Hepatocyte (in vitro differentiated cells): Measurements from ENCODE around the gene AKR1B1. TPM values are rescaled to one million over a fixed set of nuclear protein-coding genes. Genes with fewer than 3 reads are reported as not detected.
A peak's percentile ranks its signal among the peaks of the same experiment; 100 is the strongest.

Experiments
- DNase-seq: peaks from one replicate; pipeline ENCODE4 v3.0.0-alpha.2; 2016; ENCODE audit warnings: low spot score
- H2AFZ ChIP-seq: fragments of 200-600 bp; sonication (generic); 2 replicates; pipeline ENCODE4 v1.6.0; 2016; ENCODE audit warnings: antibody characterized with exemption, mild to moderate bottlenecking
- H3K27ac ChIP-seq: fragments of 200-600 bp; sonication (generic); 2 replicates; pipeline ENCODE4 v1.5.1; 2016; ENCODE audit warnings: mild to moderate bottlenecking
- H3K27me3 ChIP-seq: fragments of 200-600 bp; sonication (generic); 2 replicates; pipeline ENCODE4 v1.6.1; 2016
- H3K36me3 ChIP-seq: fragments of 200-600 bp; sonication (generic); replicated peaks from 2 replicates; pipeline ENCODE4 v1.5.1; 2016; ENCODE audit warnings: low read depth; ENCODE audit not compliant: insufficient read depth
- H3K4me1 ChIP-seq: fragments of 200-600 bp; sonication (generic); 2 replicates; pipeline ENCODE4 v1.5.1; 2016; ENCODE audit warnings: mild to moderate bottlenecking, moderate library complexity; ENCODE audit not compliant: insufficient read depth
- H3K4me2 ChIP-seq: fragments of 200-600 bp; sonication (generic); 2 replicates; pipeline ENCODE4 v1.6.0; 2016
- H3K4me3 ChIP-seq: fragments of 200-600 bp; sonication (generic); 2 replicates; pipeline ENCODE4 v1.5.1; 2016; ENCODE audit warnings: mild to moderate bottlenecking
- H3K79me2 ChIP-seq: fragments of 200-600 bp; sonication (generic); 2 replicates; pipeline ENCODE4 v1.6.0; 2017; ENCODE audit warnings: mild to moderate bottlenecking
- H3K9me2 ChIP-seq: fragments of 200-600 bp; sonication (generic); replicated peaks from 2 replicates; pipeline ENCODE4 v1.6.0; 2017; ENCODE audit warnings: mild to moderate bottlenecking; ENCODE audit not compliant: insufficient read depth
- H3K9me3 ChIP-seq: fragments of 200-600 bp; sonication (generic); 2 replicates; pipeline ENCODE4 v1.5.1; 2016; ENCODE audit warnings: low read depth, mild to moderate bottlenecking
- H4K20me1 ChIP-seq: fragments of 200-600 bp; sonication (generic); 2 replicates; pipeline ENCODE4 v1.6.0; 2016; ENCODE audit warnings: mild to moderate bottlenecking; ENCODE audit not compliant: insufficient read depth, poor library complexity, severe bottlenecking
- EZH2 ChIP-seq: fragments of 200-600 bp; sonication (generic); IDR thresholded peaks from 2 replicates; pipeline ENCODE4 v1.6.1; 2016; ENCODE audit warnings: antibody characterized with exemption, mild to moderate bottlenecking, borderline replicate concordance
- EZH2phosphoT487 ChIP-seq: fragments of 200-600 bp; sonication (generic); IDR thresholded peaks from one replicate; pipeline ENCODE4 v1.6.1; 2018; ENCODE audit warnings: antibody characterized with exemption, mild to moderate bottlenecking, low read depth, moderate library complexity; ENCODE audit not compliant: unreplicated experiment, severe bottlenecking
- WGBS: methylation state at CpG from one replicate; pipeline ENCODE4 v1.1.6; 2016; ENCODE audit warnings: low lambda C conversion rate; ENCODE audit errors: missing lambda C conversion rate; 5-methylcytosine and 5-hydroxymethylcytosine counted together
- polyA plus RNA-seq: library from polyadenylated mRNA; unstranded; fragments of >200 nt; fragmentation: Nextera tagmentation; extraction: Ambion mirVana; gene quantifications from 2 replicates; pipeline ENCODE4 v1.2.1, GENCODE V29; 2016
- total RNA-seq: library from RNA; depleted of rRNA; stranded (reverse); fragments of >200 nt; gene quantifications from 2 replicates; pipeline ENCODE4 v1.2.3, GENCODE V29; 2014
- TF ChIP-seq, protein P1 (sequence below): fragments of 200-600 bp; sonication (generic); IDR thresholded peaks from 2 replicates; pipeline ENCODE4 v1.5.1; 2016; ENCODE audit warnings: antibody characterized with exemption, mild to moderate bottlenecking; ENCODE audit not compliant: poor library complexity

AKR1B1 gene
- total and polyA plus RNA-seq, 2 experiments from 2014 or later: 129 to 342 TPM

DNA sequence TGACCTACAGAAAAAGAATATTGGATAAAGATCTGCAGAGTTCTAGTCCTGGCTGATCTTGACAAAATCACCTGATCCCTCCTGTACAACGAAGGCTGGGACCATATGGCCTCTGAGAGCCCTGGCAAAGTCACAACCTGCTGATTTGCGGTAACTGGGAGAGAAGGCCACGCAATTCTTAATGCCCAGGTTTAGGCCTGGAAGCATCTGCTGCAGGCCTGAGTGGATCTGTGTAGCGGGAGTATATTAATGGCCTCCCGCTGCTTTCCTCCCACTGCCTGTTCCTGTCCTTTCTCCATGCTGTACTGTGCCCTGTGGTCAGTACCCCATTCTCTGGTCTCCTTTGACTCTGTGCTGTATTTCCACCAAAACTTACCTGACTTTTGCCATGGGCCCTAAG lies 24.2 kb downstream of the AKR1B1 start:
- no peak overlapping the region for H2AFZ ChIP-seq
- WGBS: 84% methylated on average over 5 of the region's 5 CpGs
- no peaks in the 10 kb centered on the region for H3K27me3 ChIP-seq
- H3K9me3 ChIP-seq: no peaks in the 10 kb centered on the region
- no peak overlapping the region for H3K27ac ChIP-seq
- no peak overlapping the region for H3K4me2 ChIP-seq
- DNase-seq: no peak
- H4K20me1 ChIP-seq: no peaks in the 10 kb centered on the region
- no peaks in the 10 kb centered on the region for H3K9me2 ChIP-seq
- no peaks in the 10 kb centered on the region for H3K79me2 ChIP-seq
- no peaks in the 10 kb centered on the region for H3K4me1 ChIP-seq
- no peak overlapping the region for H3K4me3 ChIP-seq
- H3K36me3 ChIP-seq: no peaks in the 10 kb centered on the region
- TF ChIP-seq, protein P1, sequence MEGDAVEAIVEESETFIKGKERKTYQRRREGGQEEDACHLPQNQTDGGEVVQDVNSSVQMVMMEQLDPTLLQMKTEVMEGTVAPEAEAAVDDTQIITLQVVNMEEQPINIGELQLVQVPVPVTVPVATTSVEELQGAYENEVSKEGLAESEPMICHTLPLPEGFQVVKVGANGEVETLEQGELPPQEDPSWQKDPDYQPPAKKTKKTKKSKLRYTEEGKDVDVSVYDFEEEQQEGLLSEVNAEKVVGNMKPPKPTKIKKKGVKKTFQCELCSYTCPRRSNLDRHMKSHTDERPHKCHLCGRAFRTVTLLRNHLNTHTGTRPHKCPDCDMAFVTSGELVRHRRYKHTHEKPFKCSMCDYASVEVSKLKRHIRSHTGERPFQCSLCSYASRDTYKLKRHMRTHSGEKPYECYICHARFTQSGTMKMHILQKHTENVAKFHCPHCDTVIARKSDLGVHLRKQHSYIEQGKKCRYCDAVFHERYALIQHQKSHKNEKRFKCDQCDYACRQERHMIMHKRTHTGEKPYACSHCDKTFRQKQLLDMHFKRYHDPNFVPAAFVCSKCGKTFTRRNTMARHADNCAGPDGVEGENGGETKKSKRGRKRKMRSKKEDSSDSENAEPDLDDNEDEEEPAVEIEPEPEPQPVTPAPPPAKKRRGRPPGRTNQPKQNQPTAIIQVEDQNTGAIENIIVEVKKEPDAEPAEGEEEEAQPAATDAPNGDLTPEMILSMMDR: no peak
- TF ChIP-seq EZH2phosphoT487 (no peak), EZH2 (no peak)

DNA sequence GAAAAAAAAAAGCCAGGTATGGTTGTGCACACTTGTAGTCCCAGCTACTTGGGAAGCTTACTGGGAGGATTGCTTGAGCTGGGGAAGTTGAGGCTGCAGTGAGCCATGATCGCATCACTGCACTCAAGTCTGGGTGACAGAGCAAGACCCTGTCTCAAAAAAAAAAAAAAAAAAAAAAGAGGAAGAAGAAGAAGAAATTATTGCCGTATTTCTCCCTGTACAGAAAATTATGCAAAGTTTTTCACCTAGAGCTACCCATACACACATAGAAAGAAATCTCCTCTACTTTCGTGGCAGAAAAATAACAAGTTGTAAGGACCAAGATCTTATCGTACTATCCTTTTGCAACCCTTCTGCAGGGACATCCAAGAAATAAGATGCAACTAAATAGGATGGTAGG lies 25.5 kb downstream of the AKR1B1 start:
- Histone ChIP-seq H3K9me2 (no peaks in the 10 kb centered on the region), H3K36me3 (no peaks in the 10 kb centered on the region), H3K4me2 (no peak overlapping the region), H3K4me3 (no peak overlapping the region), H3K27ac (no peak overlapping the region), H3K79me2 (no peaks in the 10 kb centered on the region), H3K27me3 (no peaks in the 10 kb centered on the region), H3K4me1 (no peaks in the 10 kb centered on the region), H3K9me3 (no peaks in the 10 kb centered on the region), H2AFZ (peak overlapping the region; percentile 65), H4K20me1 (no peaks in the 10 kb centered on the region)
- WGBS: 98% methylated on average over 4 of the region's 4 CpGs
- TF ChIP-seq, protein P1: no peak
- no peak for TF ChIP-seq EZH2
- no peak for DNase-seq

DNA sequence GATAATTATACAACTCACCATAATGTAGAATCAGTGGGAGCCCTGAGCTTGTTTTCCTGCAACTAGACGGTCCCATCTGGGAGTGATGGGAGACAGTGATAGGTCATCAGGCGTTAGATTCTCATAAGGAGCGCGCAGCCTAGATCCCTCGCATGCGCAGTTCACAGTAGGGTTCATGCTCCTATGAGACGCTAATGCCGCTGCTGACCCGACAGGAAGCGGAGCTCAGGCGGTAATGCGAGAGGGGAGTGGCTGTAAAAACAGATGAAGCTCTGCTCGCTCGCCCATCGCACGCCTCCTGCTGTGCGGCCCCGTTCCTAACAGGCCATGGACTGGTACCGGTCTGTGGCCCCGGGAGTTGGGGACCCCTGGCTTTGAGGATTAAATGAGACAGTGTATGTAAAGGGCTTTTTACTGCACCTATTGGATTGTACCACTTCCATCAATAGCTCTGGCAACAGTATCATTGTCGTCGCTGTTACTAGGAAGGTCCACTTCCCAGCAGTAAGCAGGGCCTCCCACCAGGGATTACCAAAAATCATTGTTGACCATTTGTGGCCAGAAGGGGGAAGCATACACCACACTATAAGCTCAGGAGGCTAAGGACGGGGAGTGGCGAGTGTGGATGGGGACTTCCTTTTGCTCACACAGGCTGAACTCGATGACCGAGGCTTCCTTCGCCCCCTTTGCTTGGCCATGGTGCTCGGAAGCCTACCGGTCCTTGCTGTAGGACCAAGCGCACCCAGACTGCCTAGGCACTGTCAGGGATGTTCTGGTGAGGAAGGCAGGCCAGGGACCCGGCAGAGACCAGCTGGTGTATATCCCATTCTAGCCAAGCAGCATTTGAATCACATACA lies 26.4 kb downstream of the AKR1B1 start:
- Histone ChIP-seq H3K4me3 (peak overlapping the region; percentile 15), H3K4me2 (peak overlapping the region; percentile 82), H3K9me3 (no peaks in the 10 kb centered on the region), H3K9me2 (no peaks in the 10 kb centered on the region), H3K27me3 (no peaks in the 10 kb centered on the region), H4K20me1 (no peaks in the 10 kb centered on the region), H2AFZ (peak overlapping the region; percentile 80), H3K79me2 (no peaks in the 10 kb centered on the region), H3K4me1 (no peaks in the 10 kb centered on the region), H3K36me3 (no peaks in the 10 kb centered on the region), H3K27ac (peak overlapping the region; percentile 85)
- DNase-seq: peak; percentile 91
- 5% methylated on average over 31 of the region's 31 CpGs for WGBS
- TF ChIP-seq EZH2: no peak
- TF ChIP-seq, protein P1: peak; percentile 85
